Measurements from ENCODE around the gene PUSL1.
A peak's percentile ranks its signal among the peaks of the same experiment; 100 is the strongest.

Gene PUSL1

GRCh38 chr1:1284221-1285101, 23.9 kb upstream of the PUSL1 start:
- H2BK12ac ChIP-seq (ENCODE audit: low read length) = no peak overlapping the region
- no peak overlapping the region for H3K23ac ChIP-seq (ENCODE audit: low read length)
- no peak overlapping the region for H2AFZ ChIP-seq (ENCODE audit: insufficient read depth, low read length, poor library complexity)
- H3K79me1 ChIP-seq (ENCODE audit: low read length) = no peaks in the 10 kb centered on the region
- no peak overlapping the region for H2AK5ac ChIP-seq (ENCODE audit: low read length)
- no peak overlapping the region for H2BK120ac ChIP-seq (ENCODE audit: insufficient read depth, low read length, poor library complexity)
- no peak overlapping the region for H4K8ac ChIP-seq (ENCODE audit: low read depth, low read length)
- H3K18ac ChIP-seq (ENCODE audit: low read length) = no peak overlapping the region
- H3K9me3 ChIP-seq (ENCODE audit: insufficient read depth, low read depth, low read length) = peaks cover 10% of the 10 kb centered on the region
- peak overlapping the region; percentile 39 for H3K4me3 ChIP-seq (ENCODE audit: low read depth, low read length)
- no peak for DNase-seq
- no peaks in the 10 kb centered on the region for H3K27me3 ChIP-seq (ENCODE audit: insufficient read depth, low read length)
- no peak overlapping the region for H3K4ac ChIP-seq (ENCODE audit: low read depth, low read length)
- H3K27ac ChIP-seq (ENCODE audit: low read depth, low read length) = no peak overlapping the region
- H3K79me2 ChIP-seq (ENCODE audit: control insufficient read depth, insufficient read depth, low read length, poor library complexity) = no peaks in the 10 kb centered on the region
- WGBS (ENCODE audit: extremely low coverage, insufficient coverage, insufficient read length) = no CpG with 5 or more reads among the region's 32 CpGs
- no peak overlapping the region for H3K14ac ChIP-seq (ENCODE audit: low read length)
- H3K36me3 ChIP-seq (ENCODE audit: control insufficient read depth in 1 of 2, insufficient read depth in 2 of 2, low read length in 2 of 2) = no peaks in the 10 kb centered on the region
- no peak overlapping the region for H4K91ac ChIP-seq (ENCODE audit: low read depth, low read length)
- no peak overlapping the region for H3K9ac ChIP-seq (ENCODE audit: low read length)
- no peaks in the 10 kb centered on the region for H3K4me1 ChIP-seq (ENCODE audit: control insufficient read depth in 1 of 2, insufficient read depth in 2 of 2, low read length in 2 of 2)
- H3K4me2 ChIP-seq (ENCODE audit: low read length) = no peak overlapping the region
- H2BK5ac ChIP-seq (ENCODE audit: low read depth, low read length, poor library complexity) = no peak overlapping the region
- H4K12ac ChIP-seq (ENCODE audit: low read depth, low read length) = no peak overlapping the region

GRCh38 chr1:1285102-1285571, 23.3 kb upstream of the PUSL1 start:
- H3K23ac ChIP-seq (ENCODE audit: low read length) = no peak overlapping the region
- no peak overlapping the region for H2AFZ ChIP-seq (ENCODE audit: insufficient read depth, low read length, poor library complexity)
- no CpG with 5 or more reads among the region's 22 CpGs for whole genome bisulfite sequencing (ENCODE audit: extremely low coverage, insufficient coverage, insufficient read length)

GRCh38 chr1:1285611-1286311, 22.6 kb upstream of the PUSL1 start:
- Histone ChIP-seq H3K23ac (ENCODE audit: low read length) (no peak overlapping the region), H3K4me3 (ENCODE audit: low read depth, low read length) (no peak overlapping the region), H2AK5ac (ENCODE audit: low read length) (no peak overlapping the region), H3K18ac (ENCODE audit: low read length) (no peak overlapping the region), H4K8ac (ENCODE audit: low read depth, low read length) (no peak overlapping the region), H3K27ac (ENCODE audit: low read depth, low read length) (no peak overlapping the region), H3K4me1 (ENCODE audit: control insufficient read depth in 1 of 2, insufficient read depth in 2 of 2, low read length in 2 of 2) (no peaks in the 10 kb centered on the region), H2BK5ac (ENCODE audit: low read depth, low read length, poor library complexity) (no peak overlapping the region), H3K27me3 (ENCODE audit: insufficient read depth, low read length) (no peaks in the 10 kb centered on the region), H2AFZ (ENCODE audit: insufficient read depth, low read length, poor library complexity) (no peak overlapping the region), H2BK12ac (ENCODE audit: low read length) (no peak overlapping the region), H3K4me2 (ENCODE audit: low read length) (no peak overlapping the region), H2BK120ac (ENCODE audit: insufficient read depth, low read length, poor library complexity) (no peak overlapping the region), H4K12ac (ENCODE audit: low read depth, low read length) (no peak overlapping the region), H3K9me3 (ENCODE audit: insufficient read depth, low read depth, low read length) (peaks cover 10% of the 10 kb centered on the region), H3K9ac (ENCODE audit: low read length) (no peak overlapping the region), H3K79me1 (ENCODE audit: low read length) (no peaks in the 10 kb centered on the region), H3K36me3 (ENCODE audit: control insufficient read depth in 1 of 2, insufficient read depth in 2 of 2, low read length in 2 of 2) (no peaks in the 10 kb centered on the region), H3K4ac (ENCODE audit: low read depth, low read length) (no peak overlapping the region), H4K91ac (ENCODE audit: low read depth, low read length) (no peak overlapping the region), H3K14ac (ENCODE audit: low read length) (no peak overlapping the region), H3K79me2 (ENCODE audit: control insufficient read depth, insufficient read depth, low read length, poor library complexity) (no peaks in the 10 kb centered on the region)
- no CpG with 5 or more reads among the region's 37 CpGs for WGBS (ENCODE audit: extremely low coverage, insufficient coverage, insufficient read length)
- no peak for DNase-seq

More at GRCh38 chr1:1285102-1285571, 23.3 kb upstream of the PUSL1 start:
- Histone ChIP-seq H3K9ac (ENCODE audit: low read length) (no peak overlapping the region), H3K18ac (ENCODE audit: low read length) (no peak overlapping the region), H3K9me3 (ENCODE audit: insufficient read depth, low read depth, low read length) (peaks cover 10% of the 10 kb centered on the region), H3K79me1 (ENCODE audit: low read length) (no peaks in the 10 kb centered on the region), H3K4me3 (ENCODE audit: low read depth, low read length) (no peak overlapping the region), H4K91ac (ENCODE audit: low read depth, low read length) (no peak overlapping the region), H3K27ac (ENCODE audit: low read depth, low read length) (no peak overlapping the region), H3K4me2 (ENCODE audit: low read length) (no peak overlapping the region), H3K79me2 (ENCODE audit: control insufficient read depth, insufficient read depth, low read length, poor library complexity) (no peaks in the 10 kb centered on the region), H2BK5ac (ENCODE audit: low read depth, low read length, poor library complexity) (no peak overlapping the region), H3K4ac (ENCODE audit: low read depth, low read length) (no peak overlapping the region), H3K14ac (ENCODE audit: low read length) (no peak overlapping the region), H2AK5ac (ENCODE audit: low read length) (no peak overlapping the region), H2BK120ac (ENCODE audit: insufficient read depth, low read length, poor library complexity) (no peak overlapping the region), H3K27me3 (ENCODE audit: insufficient read depth, low read length) (no peaks in the 10 kb centered on the region), H2BK12ac (ENCODE audit: low read length) (no peak overlapping the region), H3K36me3 (ENCODE audit: control insufficient read depth in 1 of 2, insufficient read depth in 2 of 2, low read length in 2 of 2) (no peaks in the 10 kb centered on the region), H3K4me1 (ENCODE audit: control insufficient read depth in 1 of 2, insufficient read depth in 2 of 2, low read length in 2 of 2) (no peaks in the 10 kb centered on the region), H4K8ac (ENCODE audit: low read depth, low read length) (no peak overlapping the region), H4K12ac (ENCODE audit: low read depth, low read length) (no peak overlapping the region)
- no peak for DNase-seq

GRCh38 chr1:1286313-1287261, 21.8 kb upstream of the PUSL1 start:
- Histone ChIP-seq H4K8ac (ENCODE audit: low read depth, low read length) (no peak overlapping the region), H4K91ac (ENCODE audit: low read depth, low read length) (no peak overlapping the region), H3K4me1 (ENCODE audit: control insufficient read depth in 1 of 2, insufficient read depth in 2 of 2, low read length in 2 of 2) (no peaks in the 10 kb centered on the region), H2AFZ (ENCODE audit: insufficient read depth, low read length, poor library complexity) (no peak overlapping the region), H2BK5ac (ENCODE audit: low read depth, low read length, poor library complexity) (no peak overlapping the region), H3K27me3 (ENCODE audit: insufficient read depth, low read length) (no peaks in the 10 kb centered on the region), H3K79me2 (ENCODE audit: control insufficient read depth, insufficient read depth, low read length, poor library complexity) (no peaks in the 10 kb centered on the region), H4K12ac (ENCODE audit: low read depth, low read length) (no peak overlapping the region), H3K9me3 (ENCODE audit: insufficient read depth, low read depth, low read length) (peaks cover 10% of the 10 kb centered on the region), H3K9ac (ENCODE audit: low read length) (no peak overlapping the region), H3K36me3 (ENCODE audit: control insufficient read depth in 1 of 2, insufficient read depth in 2 of 2, low read length in 2 of 2) (no peaks in the 10 kb centered on the region), H3K4ac (ENCODE audit: low read depth, low read length) (no peak overlapping the region), H3K79me1 (ENCODE audit: low read length) (no peaks in the 10 kb centered on the region), H2BK120ac (ENCODE audit: insufficient read depth, low read length, poor library complexity) (no peak overlapping the region), H3K4me3 (ENCODE audit: low read depth, low read length) (no peak overlapping the region), H2AK5ac (ENCODE audit: low read length) (no peak overlapping the region), H2BK12ac (ENCODE audit: low read length) (no peak overlapping the region), H3K14ac (ENCODE audit: low read length) (no peak overlapping the region), H3K4me2 (ENCODE audit: low read length) (no peak overlapping the region), H3K18ac (ENCODE audit: low read length) (no peak overlapping the region), H3K23ac (ENCODE audit: low read length) (no peak overlapping the region), H3K27ac (ENCODE audit: low read depth, low read length) (no peak overlapping the region)
- no peak for DNase-seq
- no CpG with 5 or more reads among the region's 50 CpGs for WGBS (ENCODE audit: extremely low coverage, insufficient coverage, insufficient read length)

All from trophoblast cell (in vitro differentiated cells and primary cell).